ENCODE results near the gene AGPAT4.

AGPAT4 gene

DNA sequence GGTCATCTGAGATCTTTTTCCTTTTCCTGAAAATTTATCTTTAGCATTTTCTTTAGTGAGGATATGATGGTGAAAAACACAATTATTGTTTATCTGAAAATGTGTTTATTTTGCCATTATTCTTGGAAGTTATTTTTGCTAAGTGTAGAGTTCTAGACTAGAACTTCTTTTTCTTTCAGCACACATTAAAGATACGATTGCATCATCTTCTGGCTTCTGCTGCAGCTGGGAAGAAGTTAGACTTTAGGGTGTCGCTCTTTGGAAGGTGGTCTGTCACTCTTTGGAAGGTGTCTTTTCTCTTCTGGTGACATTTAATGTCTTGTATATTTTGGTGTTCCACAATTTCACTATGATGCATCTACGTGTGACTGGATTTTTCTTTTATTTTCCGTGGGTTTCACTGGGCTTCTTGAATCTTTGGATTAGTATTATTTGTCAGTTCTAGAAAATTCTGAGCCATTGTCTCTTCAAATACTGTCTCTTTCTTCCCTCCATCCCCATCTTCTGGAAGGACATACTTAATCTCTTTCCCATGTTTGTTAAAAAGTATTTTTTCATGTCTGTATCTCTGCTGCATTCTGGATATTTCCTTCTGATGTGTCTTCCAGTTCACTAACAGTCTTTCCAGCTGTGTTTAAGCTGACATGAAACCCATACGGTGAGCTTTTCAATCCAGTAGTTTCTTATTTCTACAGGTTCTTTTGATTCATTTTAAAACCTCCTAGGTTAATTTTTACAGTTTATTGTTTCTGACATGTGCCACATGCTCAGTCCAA lies 81.0 kb downstream of the AGPAT4 start:
- no peak overlapping the region for H3K4me3 ChIP-seq (ENCODE audit: low read depth, low read length)
- TF ChIP-seq, protein P1, sequence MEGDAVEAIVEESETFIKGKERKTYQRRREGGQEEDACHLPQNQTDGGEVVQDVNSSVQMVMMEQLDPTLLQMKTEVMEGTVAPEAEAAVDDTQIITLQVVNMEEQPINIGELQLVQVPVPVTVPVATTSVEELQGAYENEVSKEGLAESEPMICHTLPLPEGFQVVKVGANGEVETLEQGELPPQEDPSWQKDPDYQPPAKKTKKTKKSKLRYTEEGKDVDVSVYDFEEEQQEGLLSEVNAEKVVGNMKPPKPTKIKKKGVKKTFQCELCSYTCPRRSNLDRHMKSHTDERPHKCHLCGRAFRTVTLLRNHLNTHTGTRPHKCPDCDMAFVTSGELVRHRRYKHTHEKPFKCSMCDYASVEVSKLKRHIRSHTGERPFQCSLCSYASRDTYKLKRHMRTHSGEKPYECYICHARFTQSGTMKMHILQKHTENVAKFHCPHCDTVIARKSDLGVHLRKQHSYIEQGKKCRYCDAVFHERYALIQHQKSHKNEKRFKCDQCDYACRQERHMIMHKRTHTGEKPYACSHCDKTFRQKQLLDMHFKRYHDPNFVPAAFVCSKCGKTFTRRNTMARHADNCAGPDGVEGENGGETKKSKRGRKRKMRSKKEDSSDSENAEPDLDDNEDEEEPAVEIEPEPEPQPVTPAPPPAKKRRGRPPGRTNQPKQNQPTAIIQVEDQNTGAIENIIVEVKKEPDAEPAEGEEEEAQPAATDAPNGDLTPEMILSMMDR (IDR thresholded peaks at IDR 0.05; ENCODE audit: low read depth, low read length): no peak
- no peak for DNase-seq
- no peaks in the 10 kb centered on the region for H3K36me3 ChIP-seq
- no peaks in the 10 kb centered on the region for H3K9me3 ChIP-seq (ENCODE audit: severe bottlenecking)
- no peak overlapping the region for H3K27ac ChIP-seq
- H3K27me3 ChIP-seq (ENCODE audit: insufficient read depth, low read depth, severe bottlenecking): no peaks in the 10 kb centered on the region

DNA sequence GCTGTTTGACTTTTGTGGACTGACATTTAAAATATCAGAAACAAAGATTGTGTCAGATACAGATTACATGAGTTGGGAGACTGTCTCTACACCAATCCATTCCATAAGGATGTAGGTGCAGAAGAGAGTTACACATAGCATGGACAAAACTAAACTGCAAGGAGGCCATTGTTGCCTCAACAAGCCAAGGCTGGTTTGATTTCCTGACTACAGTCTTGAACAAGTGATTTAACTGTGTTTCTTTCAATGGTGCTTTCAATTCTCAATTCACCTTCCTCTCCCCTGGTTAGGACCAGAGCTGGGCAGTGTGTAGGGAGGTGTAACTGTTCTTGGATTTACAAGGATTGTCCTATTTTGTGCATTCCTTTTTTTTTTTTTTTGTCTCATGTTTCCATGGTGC lies 82.2 kb downstream of the AGPAT4 start:
- Histone ChIP-seq H3K9me3 (ENCODE audit: severe bottlenecking) (no peaks in the 10 kb centered on the region), H3K36me3 (no peaks in the 10 kb centered on the region), H3K4me3 (ENCODE audit: low read depth, low read length) (no peak overlapping the region), H3K27ac (no peak overlapping the region), H3K27me3 (ENCODE audit: insufficient read depth, low read depth, severe bottlenecking) (no peaks in the 10 kb centered on the region)
- DNase-seq: no peak
- TF ChIP-seq, protein P1 (IDR thresholded peaks at IDR 0.05; ENCODE audit: low read depth, low read length): no peak

DNA sequence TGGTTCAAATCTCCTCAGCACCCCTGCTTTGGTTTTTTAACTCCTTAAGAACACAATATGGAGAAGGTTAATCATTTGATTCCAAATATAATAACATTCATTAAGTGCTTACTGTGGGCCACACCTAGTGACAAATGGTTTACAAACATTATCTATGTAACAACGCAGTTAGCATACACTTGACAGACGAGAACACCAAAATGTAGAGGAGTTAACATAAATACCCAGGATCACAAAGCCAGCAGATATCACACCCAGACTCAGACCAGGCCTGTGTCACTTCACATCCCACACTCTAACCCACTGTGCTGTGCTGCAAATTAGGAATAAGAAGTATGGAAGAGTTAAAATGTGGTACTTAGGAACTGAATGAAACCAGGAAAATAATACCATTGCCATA lies 82.9 kb downstream of the AGPAT4 start:
- Histone ChIP-seq H3K4me3 (ENCODE audit: low read depth, low read length) (no peak overlapping the region), H3K27me3 (ENCODE audit: insufficient read depth, low read depth, severe bottlenecking) (no peaks in the 10 kb centered on the region), H3K36me3 (no peaks in the 10 kb centered on the region), H3K9me3 (ENCODE audit: severe bottlenecking) (no peaks in the 10 kb centered on the region), H3K27ac (no peak overlapping the region)
- TF ChIP-seq, protein P1 (IDR thresholded peaks at IDR 0.05; ENCODE audit: low read depth, low read length): no peak
- DNase-seq: no peak

DNA sequence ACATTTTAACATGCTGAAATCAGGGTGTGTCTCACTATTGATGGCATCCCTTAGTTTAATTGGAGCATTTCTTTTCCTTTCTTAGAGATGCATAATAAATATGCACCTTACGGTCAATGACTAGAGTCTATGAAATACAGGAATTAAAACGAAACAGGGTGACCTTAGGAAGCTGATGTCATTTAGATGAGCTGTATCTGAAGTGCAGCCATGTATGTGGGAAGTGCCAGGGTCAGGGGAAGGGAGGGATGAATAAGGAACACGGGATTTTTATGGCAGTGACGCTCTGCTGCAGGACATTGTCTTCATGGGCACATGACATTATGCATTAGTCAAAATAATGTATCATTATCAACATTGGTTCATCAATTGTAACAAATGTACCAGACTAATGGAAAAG lies 84.0 kb downstream of the AGPAT4 start:
- TF ChIP-seq, protein P1 (IDR thresholded peaks at IDR 0.05; ENCODE audit: low read depth, low read length): no peak
- Histone ChIP-seq H3K9me3 (ENCODE audit: severe bottlenecking) (no peaks in the 10 kb centered on the region), H3K36me3 (no peaks in the 10 kb centered on the region), H3K4me3 (ENCODE audit: low read depth, low read length) (no peak overlapping the region), H3K27me3 (ENCODE audit: insufficient read depth, low read depth, severe bottlenecking) (no peaks in the 10 kb centered on the region), H3K27ac (no peak overlapping the region)
- no peak for DNase-seq

DNA sequence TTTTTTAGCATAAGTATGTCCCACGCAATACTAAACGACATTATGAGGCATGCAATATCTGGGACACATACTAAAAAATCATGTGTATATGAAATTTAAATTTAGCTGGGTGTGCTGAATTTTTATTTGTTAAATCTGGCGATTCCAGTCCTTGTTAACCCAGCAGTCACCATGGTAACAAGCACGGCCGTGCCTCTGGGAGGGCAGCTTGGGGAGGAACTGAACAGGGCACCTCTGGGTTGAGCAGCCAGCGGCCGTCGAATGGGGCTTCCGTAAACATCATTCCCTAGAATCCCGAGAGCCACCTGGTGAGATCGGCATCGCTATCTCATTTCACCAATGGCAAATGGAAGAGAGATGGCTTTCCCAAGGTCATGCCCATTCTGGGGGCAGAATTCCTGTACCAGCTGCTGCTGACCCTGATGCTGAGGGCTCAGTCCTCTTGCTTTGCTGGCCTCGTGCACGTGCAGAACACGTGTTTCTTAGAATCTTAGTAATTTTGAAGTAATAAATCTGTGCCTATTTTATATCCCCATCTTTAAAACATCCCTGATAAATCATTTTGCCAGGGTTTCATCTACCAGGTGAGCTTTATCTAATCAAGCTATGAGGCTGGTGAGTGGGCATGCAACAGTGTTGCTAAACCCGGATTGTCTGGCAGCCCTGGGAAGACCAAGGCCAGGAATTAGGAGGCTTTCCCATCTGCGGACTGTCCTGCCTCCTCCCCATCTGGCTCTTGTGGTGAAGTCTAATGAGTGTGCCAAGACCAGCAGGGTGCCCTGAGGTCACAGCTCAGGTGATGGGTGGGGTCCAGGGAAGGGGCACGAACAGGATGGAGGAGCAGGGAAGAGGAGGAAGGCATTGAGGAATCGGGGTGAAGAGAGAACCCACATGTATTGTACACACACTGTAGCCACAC lies 85.1 kb downstream of the AGPAT4 start:
- Histone ChIP-seq H3K27ac (no peak overlapping the region), H3K27me3 (ENCODE audit: insufficient read depth, low read depth, severe bottlenecking) (no peaks in the 10 kb centered on the region), H3K36me3 (no peaks in the 10 kb centered on the region), H3K9me3 (ENCODE audit: severe bottlenecking) (no peaks in the 10 kb centered on the region), H3K4me3 (ENCODE audit: low read depth, low read length) (no peak overlapping the region)
- DNase-seq: no peak
- TF ChIP-seq, protein P1 (IDR thresholded peaks at IDR 0.05; ENCODE audit: low read depth, low read length): no peak

All from WERI-Rb-1 (cell line).